ENCODE data around the gene GID8.
A peak's percentile ranks its signal among the peaks of the same experiment; 100 is the strongest.

GID8 gene

GRCh38 chr20:62931464-62931863 is 6.5 kb upstream of the GID8 start:
- no peak for DNase-seq (ENCODE audit: low read depth)
- TF ChIP-seq CTCF (IDR thresholded peaks at IDR 0.05; ENCODE audit: control insufficient read depth, insufficient read depth, low read depth, low read length, missing control alignments), result no peak

GRCh38 chr20:62933966-62934365 is 4.0 kb upstream of the GID8 start:
- no peak for DNase-seq (ENCODE audit: low read depth)
- no peak for TF ChIP-seq CTCF (IDR thresholded peaks at IDR 0.05; ENCODE audit: control insufficient read depth, insufficient read depth, low read depth, low read length, missing control alignments)
- no peak overlapping the region for H3K4me3 ChIP-seq (ENCODE audit: control insufficient read depth, low read depth, low read length)

More at GRCh38 chr20:62931464-62931863, 6.5 kb upstream of the GID8 start:
- no peak overlapping the region for H3K4me3 ChIP-seq (ENCODE audit: control insufficient read depth, low read depth, low read length)

GRCh38 chr20:62935204-62935967 is 2.6 kb upstream of the GID8 start:
- no peak for TF ChIP-seq CTCF (IDR thresholded peaks at IDR 0.05; ENCODE audit: control insufficient read depth, insufficient read depth, low read depth, low read length, missing control alignments)
- no peak for DNase-seq (ENCODE audit: low read depth)
- H3K4me3 ChIP-seq (ENCODE audit: control insufficient read depth, low read depth, low read length), result no peak overlapping the region

GRCh38 chr20:62935968-62936585 is 1.9 kb upstream of the GID8 start:
- no peak for DNase-seq (ENCODE audit: low read depth)
- TF ChIP-seq CTCF (IDR thresholded peaks at IDR 0.05; ENCODE audit: control insufficient read depth, insufficient read depth, low read depth, low read length, missing control alignments), result no peak
- H3K4me3 ChIP-seq (ENCODE audit: control insufficient read depth, low read depth, low read length), result peak overlapping the region; percentile 82

GRCh38 chr20:62937268-62938104 is 461 bp upstream of the GID8 start:
- TF ChIP-seq CTCF (IDR thresholded peaks at IDR 0.05; ENCODE audit: control insufficient read depth, insufficient read depth, low read depth, low read length, missing control alignments), result no peak
- DNase-seq (ENCODE audit: low read depth), result peak; percentile 83

GRCh38 chr20:62940875-62941274 is 2.9 kb downstream of the GID8 start:
- no peak for DNase-seq (ENCODE audit: low read depth)
- no peak for TF ChIP-seq CTCF (IDR thresholded peaks at IDR 0.05; ENCODE audit: control insufficient read depth, insufficient read depth, low read depth, low read length, missing control alignments)
- H3K4me3 ChIP-seq (ENCODE audit: control insufficient read depth, low read depth, low read length), result no peak overlapping the region

More at GRCh38 chr20:62937268-62938104, 461 bp upstream of the GID8 start:
- peak overlapping the region; percentile 86 for H3K4me3 ChIP-seq (ENCODE audit: control insufficient read depth, low read depth, low read length)
